ENCODE results near the gene EHBP1L1.
A peak's percentile ranks its signal among the peaks of the same experiment; 100 is the strongest.

Gene EHBP1L1

DNA sequence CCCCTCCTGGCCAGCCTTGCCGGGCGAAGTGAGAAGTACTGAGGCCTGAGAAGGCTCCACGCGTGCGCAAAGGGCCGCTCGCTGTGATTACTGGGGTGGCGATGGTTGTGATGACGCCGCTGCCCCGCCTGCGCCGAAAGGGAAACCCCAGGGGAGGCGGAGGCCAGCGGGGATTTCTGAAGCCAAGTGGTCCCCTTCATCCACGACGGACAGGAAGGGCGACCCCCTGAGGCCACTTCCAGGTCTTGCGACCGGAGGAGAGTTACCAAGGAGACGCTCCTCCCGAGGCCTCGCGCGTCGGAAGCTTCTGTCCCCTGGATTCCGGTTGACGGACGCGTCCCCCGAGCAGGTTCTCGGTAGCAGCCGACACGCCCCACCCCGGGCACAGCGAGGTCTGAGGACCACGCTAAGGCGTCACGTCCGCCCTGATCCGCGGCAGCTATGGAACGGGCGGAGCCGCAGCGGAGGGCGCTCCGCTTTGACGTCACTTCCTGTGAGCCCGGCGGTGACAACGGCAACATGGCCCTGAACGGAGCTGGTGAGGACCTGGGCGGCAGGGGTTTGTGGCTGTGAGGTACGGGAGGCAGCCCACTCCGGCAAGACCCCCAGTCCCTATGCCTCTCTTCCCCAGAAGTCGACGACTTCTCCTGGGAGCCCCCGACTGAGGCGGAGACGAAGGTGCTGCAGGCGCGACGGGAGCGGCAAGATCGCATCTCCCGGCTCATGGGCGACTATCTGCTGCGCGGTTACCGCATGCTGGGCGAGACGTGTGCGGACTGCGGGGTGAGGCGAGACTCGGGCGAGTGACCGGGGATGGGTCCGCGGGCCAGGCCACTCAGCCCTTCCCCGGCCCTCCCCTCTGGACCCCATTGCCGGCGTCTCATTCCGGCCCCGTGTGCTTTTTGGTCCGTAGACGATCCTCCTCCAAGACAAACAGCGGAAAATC, 5.6 kb upstream of the EHBP1L1 start, which contains the start of gene ZNRD2 (continued):
- TF ChIP-seq ZNF777 (tag by site-specific recombination; IDR thresholded peaks at IDR 0.05; ENCODE audit: borderline replicate concordance) (no peak), ZNF292 (tag by site-specific recombination; IDR thresholded peaks at IDR 0.05; ENCODE audit: borderline replicate concordance, low read depth) (no peak), ZEB2 (tag by site-specific recombination; IDR thresholded peaks at IDR 0.05) (peak; percentile 99), ZNF48 (tag by site-specific recombination; IDR thresholded peaks at IDR 0.05) (no peak), ZNF621 (tag by site-specific recombination; IDR thresholded peaks at IDR 0.05) (no peak), ZFHX2 (tag by site-specific recombination; conservative IDR thresholded peaks at IDR 0.05) (no peak; the same call in 1 of the 2 replicates), KLF10 (tag by site-specific recombination; IDR thresholded peaks at IDR 0.05) (peak; percentile 82; the same call in 1 of the 2 replicates), ZNF132 (tag by site-specific recombination; IDR thresholded peaks at IDR 0.05; ENCODE audit: borderline replicate concordance) (no peak), ZXDB (tag by site-specific recombination; IDR thresholded peaks at IDR 0.05) (peak; percentile 100), ZBTB1 (tag by site-specific recombination; IDR thresholded peaks at IDR 0.05) (no peak), BCL11A (tag by site-specific recombination; IDR thresholded peaks at IDR 0.05; ENCODE audit: low read depth) (no peak), ZNF302 (tag by site-specific recombination; IDR thresholded peaks at IDR 0.05; ENCODE audit: low read depth) (no peak), ZNF654 (tag by site-specific recombination; IDR thresholded peaks at IDR 0.05; ENCODE audit: low read depth) (no peak), ZNF791 (tag by site-specific recombination; IDR thresholded peaks at IDR 0.05) (no peak), ZNF785 (tag by site-specific recombination; IDR thresholded peaks at IDR 0.05) (no peak), ZFP69B (tag by site-specific recombination; IDR thresholded peaks at IDR 0.05) (peak; percentile 81; the same call in 1 of the 2 replicates), ZNF830 (tag by site-specific recombination; IDR thresholded peaks at IDR 0.05; ENCODE audit: low read depth) (no peak), ZNF24 (tag by site-specific recombination; IDR thresholded peaks at IDR 0.05) (peak; percentile 41; the same call in 1 of the 2 replicates), ZNF658 (tag by site-specific recombination; IDR thresholded peaks at IDR 0.05) (no peak), ZFP37 (tag by site-specific recombination; IDR thresholded peaks at IDR 0.05) (peak; percentile 73; the same call in 1 of the 2 replicates), PRDM1 (tag by site-specific recombination; IDR thresholded peaks at IDR 0.05) (0 out of 2 replicates have a peak, but pooled peaks have one; percentile 8), KLF8 (tag by site-specific recombination; IDR thresholded peaks at IDR 0.05) (peak; percentile 95), ZNF629 (tag by site-specific recombination; IDR thresholded peaks at IDR 0.05) (peak; percentile 98), YY2 (tag by site-specific recombination; IDR thresholded peaks at IDR 0.05) (peak; percentile 90), ZSCAN23 (tag by site-specific recombination; IDR thresholded peaks at IDR 0.05) (no peak)
- TF ChIP-seq, protein P1, sequence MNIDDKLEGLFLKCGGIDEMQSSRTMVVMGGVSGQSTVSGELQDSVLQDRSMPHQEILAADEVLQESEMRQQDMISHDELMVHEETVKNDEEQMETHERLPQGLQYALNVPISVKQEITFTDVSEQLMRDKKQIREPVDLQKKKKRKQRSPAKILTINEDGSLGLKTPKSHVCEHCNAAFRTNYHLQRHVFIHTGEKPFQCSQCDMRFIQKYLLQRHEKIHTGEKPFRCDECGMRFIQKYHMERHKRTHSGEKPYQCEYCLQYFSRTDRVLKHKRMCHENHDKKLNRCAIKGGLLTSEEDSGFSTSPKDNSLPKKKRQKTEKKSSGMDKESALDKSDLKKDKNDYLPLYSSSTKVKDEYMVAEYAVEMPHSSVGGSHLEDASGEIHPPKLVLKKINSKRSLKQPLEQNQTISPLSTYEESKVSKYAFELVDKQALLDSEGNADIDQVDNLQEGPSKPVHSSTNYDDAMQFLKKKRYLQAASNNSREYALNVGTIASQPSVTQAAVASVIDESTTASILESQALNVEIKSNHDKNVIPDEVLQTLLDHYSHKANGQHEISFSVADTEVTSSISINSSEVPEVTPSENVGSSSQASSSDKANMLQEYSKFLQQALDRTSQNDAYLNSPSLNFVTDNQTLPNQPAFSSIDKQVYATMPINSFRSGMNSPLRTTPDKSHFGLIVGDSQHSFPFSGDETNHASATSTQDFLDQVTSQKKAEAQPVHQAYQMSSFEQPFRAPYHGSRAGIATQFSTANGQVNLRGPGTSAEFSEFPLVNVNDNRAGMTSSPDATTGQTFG (tag by site-specific recombination; IDR thresholded peaks at IDR 0.05; ENCODE audit: borderline replicate concordance), result no peak
- TF ChIP-seq, protein P2, sequence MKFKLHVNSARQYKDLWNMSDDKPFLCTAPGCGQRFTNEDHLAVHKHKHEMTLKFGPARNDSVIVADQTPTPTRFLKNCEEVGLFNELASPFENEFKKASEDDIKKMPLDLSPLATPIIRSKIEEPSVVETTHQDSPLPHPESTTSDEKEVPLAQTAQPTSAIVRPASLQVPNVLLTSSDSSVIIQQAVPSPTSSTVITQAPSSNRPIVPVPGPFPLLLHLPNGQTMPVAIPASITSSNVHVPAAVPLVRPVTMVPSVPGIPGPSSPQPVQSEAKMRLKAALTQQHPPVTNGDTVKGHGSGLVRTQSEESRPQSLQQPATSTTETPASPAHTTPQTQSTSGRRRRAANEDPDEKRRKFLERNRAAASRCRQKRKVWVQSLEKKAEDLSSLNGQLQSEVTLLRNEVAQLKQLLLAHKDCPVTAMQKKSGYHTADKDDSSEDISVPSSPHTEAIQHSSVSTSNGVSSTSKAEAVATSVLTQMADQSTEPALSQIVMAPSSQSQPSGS (tag by site-specific recombination; IDR thresholded peaks at IDR 0.05; ENCODE audit: low read depth), result peak; percentile 74; the same call in 1 of the 2 replicates
- TF ChIP-seq, protein P3, sequence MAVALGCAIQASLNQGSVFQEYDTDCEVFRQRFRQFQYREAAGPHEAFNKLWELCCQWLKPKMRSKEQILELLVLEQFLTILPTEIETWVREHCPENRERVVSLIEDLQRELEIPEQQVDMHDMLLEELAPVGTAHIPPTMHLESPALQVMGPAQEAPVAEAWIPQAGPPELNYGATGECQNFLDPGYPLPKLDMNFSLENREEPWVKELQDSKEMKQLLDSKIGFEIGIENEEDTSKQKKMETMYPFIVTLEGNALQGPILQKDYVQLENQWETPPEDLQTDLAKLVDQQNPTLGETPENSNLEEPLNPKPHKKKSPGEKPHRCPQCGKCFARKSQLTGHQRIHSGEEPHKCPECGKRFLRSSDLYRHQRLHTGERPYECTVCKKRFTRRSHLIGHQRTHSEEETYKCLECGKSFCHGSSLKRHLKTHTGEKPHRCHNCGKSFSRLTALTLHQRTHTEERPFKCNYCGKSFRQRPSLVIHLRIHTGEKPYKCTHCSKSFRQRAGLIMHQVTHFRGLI (tag by site-specific recombination; IDR thresholded peaks at IDR 0.05), result peak; percentile 28; the same call in 1 of the 2 replicates
- TF ChIP-seq, protein P4, sequence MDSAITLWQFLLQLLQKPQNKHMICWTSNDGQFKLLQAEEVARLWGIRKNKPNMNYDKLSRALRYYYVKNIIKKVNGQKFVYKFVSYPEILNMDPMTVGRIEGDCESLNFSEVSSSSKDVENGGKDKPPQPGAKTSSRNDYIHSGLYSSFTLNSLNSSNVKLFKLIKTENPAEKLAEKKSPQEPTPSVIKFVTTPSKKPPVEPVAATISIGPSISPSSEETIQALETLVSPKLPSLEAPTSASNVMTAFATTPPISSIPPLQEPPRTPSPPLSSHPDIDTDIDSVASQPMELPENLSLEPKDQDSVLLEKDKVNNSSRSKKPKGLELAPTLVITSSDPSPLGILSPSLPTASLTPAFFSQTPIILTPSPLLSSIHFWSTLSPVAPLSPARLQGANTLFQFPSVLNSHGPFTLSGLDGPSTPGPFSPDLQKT (IDR thresholded peaks at IDR 0.05; ENCODE audit: borderline replicate concordance, low read depth, low read length), result no peak
- TF ChIP-seq, protein P5, sequence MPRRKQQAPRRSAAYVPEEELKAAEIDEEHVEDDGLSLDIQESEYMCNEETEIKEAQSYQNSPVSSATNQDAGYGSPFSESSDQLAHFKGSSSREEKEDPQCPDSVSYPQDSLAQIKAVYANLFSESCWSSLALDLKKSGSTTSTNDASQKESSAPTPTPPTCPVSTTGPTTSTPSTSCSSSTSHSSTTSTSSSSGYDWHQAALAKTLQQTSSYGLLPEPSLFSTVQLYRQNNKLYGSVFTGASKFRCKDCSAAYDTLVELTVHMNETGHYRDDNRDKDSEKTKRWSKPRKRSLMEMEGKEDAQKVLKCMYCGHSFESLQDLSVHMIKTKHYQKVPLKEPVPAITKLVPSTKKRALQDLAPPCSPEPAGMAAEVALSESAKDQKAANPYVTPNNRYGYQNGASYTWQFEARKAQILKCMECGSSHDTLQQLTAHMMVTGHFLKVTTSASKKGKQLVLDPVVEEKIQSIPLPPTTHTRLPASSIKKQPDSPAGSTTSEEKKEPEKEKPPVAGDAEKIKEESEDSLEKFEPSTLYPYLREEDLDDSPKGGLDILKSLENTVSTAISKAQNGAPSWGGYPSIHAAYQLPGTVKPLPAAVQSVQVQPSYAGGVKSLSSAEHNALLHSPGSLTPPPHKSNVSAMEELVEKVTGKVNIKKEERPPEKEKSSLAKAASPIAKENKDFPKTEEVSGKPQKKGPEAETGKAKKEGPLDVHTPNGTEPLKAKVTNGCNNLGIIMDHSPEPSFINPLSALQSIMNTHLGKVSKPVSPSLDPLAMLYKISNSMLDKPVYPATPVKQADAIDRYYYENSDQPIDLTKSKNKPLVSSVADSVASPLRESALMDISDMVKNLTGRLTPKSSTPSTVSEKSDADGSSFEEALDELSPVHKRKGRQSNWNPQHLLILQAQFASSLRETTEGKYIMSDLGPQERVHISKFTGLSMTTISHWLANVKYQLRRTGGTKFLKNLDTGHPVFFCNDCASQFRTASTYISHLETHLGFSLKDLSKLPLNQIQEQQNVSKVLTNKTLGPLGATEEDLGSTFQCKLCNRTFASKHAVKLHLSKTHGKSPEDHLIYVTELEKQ (tag by site-specific recombination; IDR thresholded peaks at IDR 0.05; ENCODE audit: borderline replicate concordance), result no peak
